ENCODE measurements around the gene SLAMF1. TPM values are rescaled to one million over a fixed set of nuclear protein-coding genes. Genes with fewer than 3 reads are reported as not detected.
A peak's percentile ranks its signal among the peaks of the same experiment; 100 is the strongest.

Gene SLAMF1
- total and polyA plus RNA-seq, 4 experiments from 2014 or later: 21.4 to 62.5 (median 59.9) TPM

DNA sequence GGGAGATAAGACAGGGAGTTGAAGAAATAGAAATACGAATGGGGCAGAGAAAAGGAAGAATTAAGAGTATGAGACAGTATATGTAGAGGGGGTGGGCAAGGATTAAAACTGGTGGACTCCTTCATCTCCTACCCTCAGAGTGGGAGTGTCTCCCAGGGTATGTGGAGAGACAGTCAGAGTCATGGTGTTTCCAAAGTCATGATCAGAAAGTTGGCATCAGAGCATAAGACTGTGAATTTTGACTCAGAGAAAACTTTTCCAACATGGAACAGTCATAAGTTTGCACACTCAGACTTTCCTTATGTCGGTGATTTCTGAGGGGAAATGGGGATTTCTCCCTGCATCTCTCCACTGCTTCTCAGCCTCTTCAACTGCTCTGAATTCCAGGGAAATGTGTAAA is 70.0 kb downstream of the SLAMF1 start:
- ChIA-PET CTCF (ENCODE audit: partially characterized antibody) (interaction anchor here (0.8 to 5.1 kb wide), 12 partner anchors 9 to 148 kb away, joined by 3 to 35 read pairs (median 7); no protein-coding TSS in a partner anchor), POLR2A (ENCODE audit: partially characterized antibody) (interaction anchor here (1.1 to 18.0 kb wide), 10 partner anchors 7 to 148 kb away, joined by 4 to 639 read pairs (median 22); partner anchors contain the start of genes SLAMF1 and SLAMF6)
- Mint-ChIP-seq H3K27me3 (no peaks in the 10 kb centered on the region), H3K27ac (peak overlapping the region; percentile 89 to 95 (median 92)), H3K9me3 (peaks cover 0 to under 1% (median 0%) of the 10 kb centered on the region in 8 donors), H3K36me3 (peaks cover 12 to 20% of the 10 kb centered on the region in 2 donors), H3K4me1 (peaks cover 66 to 98% (median 74%) of the 10 kb centered on the region in 4 donors), H3K4me3 (peak overlapping the region; percentile 88 to 98 (median 94))
- peak overlapping the region; percentile 73 to 80 for H3K4me3 ChIP-seq (ENCODE audit: low read length in 2 of 2)
- peaks cover 83% of the 10 kb centered on the region for H3K4me1 ChIP-seq (ENCODE audit: insufficient read depth, low read length)
- H3K36me3 ChIP-seq (ENCODE audit: insufficient read depth, low read length): no peaks in the 10 kb centered on the region
- H3K9me3 ChIP-seq (ENCODE audit: control insufficient read depth in 1 of 2, low read length in 2 of 2): no peaks in the 10 kb centered on the region
- intact Hi-C loops (cut with micrococcal nuclease): loop anchor here (2.0 kb wide), 2 partner anchors 16 to 36 kb away; no protein-coding TSS in a partner anchor
- peak in 1 of 5 donors; percentile 53 for DNase-seq
- no peaks in the 10 kb centered on the region for H3K27me3 ChIP-seq (ENCODE audit: insufficient read depth, low read length)
- H3K27ac ChIP-seq (ENCODE audit: low read depth, low read length): peak overlapping the region; percentile 68

DNA sequence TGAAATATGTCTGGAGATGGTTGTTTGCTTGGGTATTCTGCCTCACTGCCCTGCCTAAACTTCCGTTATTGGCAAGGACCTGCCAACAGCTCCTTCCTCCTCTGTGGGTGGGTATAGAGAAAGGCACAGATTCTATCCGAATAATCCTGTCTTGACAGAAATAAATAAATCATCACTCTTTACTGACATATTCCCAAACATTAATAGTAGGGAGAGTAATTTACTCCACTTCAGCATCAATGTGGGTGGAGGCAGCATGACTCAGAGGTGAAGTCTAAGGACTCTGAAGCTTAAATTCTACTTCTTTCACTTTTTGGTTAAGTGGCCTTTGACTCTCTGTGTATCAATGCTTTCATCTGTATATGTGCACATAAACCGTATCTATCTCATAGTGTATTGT is 70.5 kb downstream of the SLAMF1 start:
- H3K9me3 ChIP-seq (ENCODE audit: control insufficient read depth in 1 of 2, low read length in 2 of 2): no peaks in the 10 kb centered on the region
- Mint-ChIP-seq H3K36me3 (peaks cover 16 to 24% of the 10 kb centered on the region in 2 donors), H3K9me3 (no peaks in the 10 kb centered on the region), H3K4me3 (peak overlapping the region; percentile 88 to 98 (median 94)), H3K27ac (peak overlapping the region; percentile 89 to 95 (median 92)), H3K27me3 (no peaks in the 10 kb centered on the region), H3K4me1 (peaks cover 65 to 98% (median 74%) of the 10 kb centered on the region in 4 donors)
- H3K4me1 ChIP-seq (ENCODE audit: insufficient read depth, low read length): peaks cover 83% of the 10 kb centered on the region
- POLR2A ChIA-PET (ENCODE audit: partially characterized antibody): interaction anchor here (1.1 to 18.0 kb wide), 7 partner anchors 8 to 133 kb away, joined by 3 to 639 read pairs (median 34); partner anchors contain the start of gene SLAMF6
- CTCF ChIA-PET (ENCODE audit: partially characterized antibody): interaction anchor here (0.8 to 5.1 kb wide), 9 partner anchors 10 to 148 kb away, joined by 3 to 35 read pairs (median 6); no protein-coding TSS in a partner anchor
- H3K27ac ChIP-seq (ENCODE audit: low read depth, low read length): peak overlapping the region; percentile 68
- peak in 2 of 5 donors; percentile 30 to 48 for DNase-seq
- H3K4me3 ChIP-seq (ENCODE audit: low read length in 2 of 2): peak overlapping the region; percentile 73 to 80
- H3K27me3 ChIP-seq (ENCODE audit: insufficient read depth, low read length): no peaks in the 10 kb centered on the region
- intact Hi-C loops (cut with micrococcal nuclease): loop anchor here (2.0 kb wide), 2 partner anchors 16 to 36 kb away; no protein-coding TSS in a partner anchor
- H3K36me3 ChIP-seq (ENCODE audit: insufficient read depth, low read length): no peaks in the 10 kb centered on the region

DNA sequence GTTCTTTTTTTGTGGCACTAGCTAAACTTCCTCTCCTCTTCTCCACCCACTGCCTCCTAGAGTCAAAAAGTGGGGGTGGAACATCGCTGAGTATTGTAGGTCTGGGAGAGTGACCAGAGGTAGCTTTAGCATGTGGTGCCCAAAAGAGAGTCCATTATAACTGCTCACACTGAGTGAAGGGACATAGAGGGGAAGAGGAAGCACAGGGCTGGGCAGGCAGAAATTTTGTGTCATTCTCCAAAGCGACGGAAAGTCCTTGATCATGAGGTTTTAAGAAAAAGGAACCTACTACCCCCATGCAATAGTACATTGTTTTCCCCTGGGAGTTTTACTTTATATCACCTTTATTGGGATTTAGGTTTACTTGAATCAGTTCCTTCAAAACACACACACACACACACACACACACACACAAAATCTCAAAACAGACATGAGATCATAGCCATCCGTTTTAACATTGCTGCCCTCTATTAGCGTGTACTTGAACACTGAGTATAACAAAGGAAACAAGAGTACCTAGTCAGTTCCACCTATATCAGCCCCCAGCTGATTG is 71.7 kb downstream of the SLAMF1 start:
- H3K9me3 ChIP-seq (ENCODE audit: control insufficient read depth in 1 of 2, low read length in 2 of 2): no peaks in the 10 kb centered on the region
- H3K36me3 ChIP-seq (ENCODE audit: insufficient read depth, low read length): no peaks in the 10 kb centered on the region
- Mint-ChIP-seq H3K9me3 (peaks cover 0 to 3% (median 0%) of the 10 kb centered on the region in 8 donors), H3K27ac (peak overlapping the region; percentile 89 to 95 (median 92)), H3K36me3 (peaks cover 23 to 31% of the 10 kb centered on the region in 2 donors), H3K27me3 (no peaks in the 10 kb centered on the region), H3K4me1 (peaks cover 64 to 94% (median 73%) of the 10 kb centered on the region in 4 donors), H3K4me3 (peak overlapping the region; percentile 83 to 98 (median 94))
- H3K27ac ChIP-seq (ENCODE audit: low read depth, low read length): peak overlapping the region; percentile 68
- POLR2A ChIA-PET (ENCODE audit: partially characterized antibody): interaction anchor here (0.7 to 18.0 kb wide), 11 partner anchors 10 to 152 kb away, joined by 3 to 639 read pairs (median 4); partner anchors contain the start of genes SLAMF1 and SLAMF6
- H3K4me3 ChIP-seq (ENCODE audit: low read length in 2 of 2): peak overlapping the region; percentile 15 to 80
- CTCF ChIA-PET (ENCODE audit: partially characterized antibody): interaction anchor here (1.1 to 5.1 kb wide), 9 partner anchors 9 to 193 kb away, joined by 3 to 35 read pairs (median 6); no protein-coding TSS in a partner anchor
- H3K4me1 ChIP-seq (ENCODE audit: insufficient read depth, low read length): peaks cover 83% of the 10 kb centered on the region
- intact Hi-C loops (cut with micrococcal nuclease): no loop called here
- peak in 2 of 5 donors; percentile 26 to 49 for DNase-seq
- H3K27me3 ChIP-seq (ENCODE audit: insufficient read depth, low read length): no peaks in the 10 kb centered on the region

DNA sequence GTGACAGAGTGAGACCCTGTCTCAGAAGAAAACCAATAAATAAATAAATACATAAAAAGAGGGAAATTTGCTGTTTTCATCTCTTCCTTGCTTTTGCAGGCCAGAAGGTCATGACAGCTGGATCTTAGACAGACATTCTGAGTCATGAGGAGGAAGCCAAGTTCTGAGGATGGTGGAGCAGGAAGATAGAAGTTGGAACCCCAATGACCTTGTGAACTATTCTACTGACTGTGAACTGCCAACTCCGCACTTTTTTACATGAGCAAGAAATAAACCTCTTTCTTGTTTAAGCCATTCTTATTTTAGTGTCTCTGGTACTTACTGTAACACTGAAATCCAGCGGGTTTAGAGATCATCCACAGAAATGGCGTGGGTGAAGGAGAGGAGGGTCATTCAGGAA is 76.0 kb downstream of the SLAMF1 start:
- Mint-ChIP-seq H3K27ac (peak overlapping the region; percentile 79 to 97 (median 94)), H3K36me3 (peaks cover 32 to 38% of the 10 kb centered on the region in 2 donors), H3K27me3 (no peaks in the 10 kb centered on the region), H3K4me1 (peaks cover 80 to 98% (median 88%) of the 10 kb centered on the region in 4 donors), H3K4me3 (peak overlapping the region in 7 of 8 donors; percentile 9 to 71 (median 41)), H3K9me3 (peaks cover 0 to 3% (median 0%) of the 10 kb centered on the region in 8 donors)
- intact Hi-C loops (cut with micrococcal nuclease): no loop called here
- Histone ChIP-seq H3K4me3 (ENCODE audit: low read length in 2 of 2) (no peak overlapping the region), H3K27ac (ENCODE audit: low read depth, low read length) (no peak overlapping the region), H3K4me1 (ENCODE audit: insufficient read depth, low read length) (peaks cover 100% of the 10 kb centered on the region), H3K36me3 (ENCODE audit: insufficient read depth, low read length) (no peaks in the 10 kb centered on the region), H3K27me3 (ENCODE audit: insufficient read depth, low read length) (no peaks in the 10 kb centered on the region), H3K9me3 (ENCODE audit: control insufficient read depth in 1 of 2, low read length in 2 of 2) (no peaks in the 10 kb centered on the region)
- CTCF ChIA-PET (ENCODE audit: partially characterized antibody): interaction anchor here (1.3 kb wide), 1 partner anchor 13 kb away, joined by 3 read pairs; no protein-coding TSS in a partner anchor
- DNase-seq: no peak
- POLR2A ChIA-PET (ENCODE audit: partially characterized antibody): interaction anchor here (1.0 to 18.0 kb wide), 4 partner anchors 8 to 137 kb away, joined by 3 to 639 read pairs (median 14); partner anchors contain the start of gene CD84

DNA sequence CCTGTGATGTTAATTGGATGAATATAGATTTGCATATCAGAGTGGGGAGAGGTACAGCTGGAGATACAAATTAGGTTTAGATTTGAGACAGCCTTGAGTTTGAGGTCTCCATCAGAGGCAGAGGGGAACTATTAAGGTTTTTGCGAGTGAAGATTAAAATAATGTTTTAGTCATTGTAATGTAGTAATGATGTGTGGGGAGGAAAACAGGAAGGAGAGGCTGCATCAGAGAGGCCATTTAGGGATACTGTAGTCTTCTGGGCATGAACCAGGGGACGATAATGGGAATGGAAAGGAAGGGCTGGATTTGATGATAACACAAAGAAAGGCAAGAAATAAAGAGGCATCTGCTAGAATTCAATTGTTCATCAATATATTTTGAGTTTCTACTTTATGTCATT is 77.0 kb downstream of the SLAMF1 start:
- DNase-seq: no peak
- CTCF ChIA-PET (ENCODE audit: partially characterized antibody): interaction anchor here (1.2 kb wide), 3 partner anchors 25 to 40 kb away, joined by 3 to 4 read pairs (median 3); no protein-coding TSS in a partner anchor
- intact Hi-C loops (cut with micrococcal nuclease): loop anchor here (2.0 kb wide), 1 partner anchor 15 kb away; no protein-coding TSS in a partner anchor

DNA sequence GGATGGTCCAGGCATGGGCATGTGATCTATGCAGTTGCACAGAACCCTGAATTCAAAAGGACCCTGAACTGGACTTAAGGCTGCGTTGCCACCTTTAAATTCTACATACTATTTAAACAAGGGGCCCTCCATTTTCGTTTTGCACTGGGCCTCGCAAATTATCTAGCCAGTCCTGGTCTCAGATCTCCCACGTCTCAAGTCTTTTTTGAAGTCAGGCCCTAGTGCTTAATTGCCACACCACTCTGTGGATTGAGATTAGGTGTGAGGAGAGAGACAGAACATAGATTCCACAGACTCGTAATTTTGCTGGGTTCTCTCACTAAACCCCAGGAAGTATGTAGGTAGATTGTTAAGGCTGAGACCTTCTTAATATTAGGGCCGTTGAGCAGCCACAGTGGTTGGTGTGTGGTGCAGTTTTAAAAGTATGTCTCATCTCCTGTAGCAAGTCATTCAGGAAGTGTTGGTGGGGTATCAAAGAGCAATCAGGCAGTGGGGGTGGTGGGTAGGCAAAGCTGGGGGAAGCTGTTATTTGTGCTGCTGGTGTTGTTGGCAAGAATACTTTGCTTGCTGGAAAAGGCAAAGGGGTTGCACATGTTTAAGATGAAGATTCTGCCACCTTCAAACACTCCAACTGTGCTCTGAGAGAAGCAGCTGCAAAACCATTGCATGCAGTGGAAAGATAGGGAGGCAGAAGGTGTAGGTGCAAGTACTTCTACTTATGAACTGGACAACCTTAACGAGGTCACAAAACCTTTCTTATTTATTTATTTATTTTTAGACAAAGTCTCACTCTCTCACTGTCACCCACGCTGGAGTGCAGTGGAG is 78.8 kb downstream of the SLAMF1 start:
- H3K27me3 ChIP-seq (ENCODE audit: insufficient read depth, low read length): no peaks in the 10 kb centered on the region
- intact Hi-C loops (cut with micrococcal nuclease): loop anchor here (1.0 to 2.0 kb wide), 4 partner anchors 8 to 24 kb away; partner anchors contain the start of gene CD84

More for the DNA sequence above, 77.0 kb downstream of the SLAMF1 start:
- H3K4me3 Mint-ChIP-seq: peak overlapping the region; percentile 5 to 83 (median 62)
- H3K36me3 Mint-ChIP-seq: peaks cover 37 to 47% of the 10 kb centered on the region in 2 donors
- peak overlapping the region in 1 of 2 donors; percentile 9 for H3K4me3 ChIP-seq (ENCODE audit: low read length in 2 of 2)
- peaks cover 0 to 3% (median 0%) of the 10 kb centered on the region in 8 donors for H3K9me3 Mint-ChIP-seq
- H3K9me3 ChIP-seq (ENCODE audit: control insufficient read depth in 1 of 2, low read length in 2 of 2): no peaks in the 10 kb centered on the region
- H3K4me1 Mint-ChIP-seq: peaks cover 81 to 98% (median 88%) of the 10 kb centered on the region in 4 donors
- POLR2A ChIA-PET (ENCODE audit: partially characterized antibody): interaction anchor here (0.9 to 18.0 kb wide), 3 partner anchors 9 to 36 kb away, joined by 3 to 639 read pairs (median 21); partner anchors contain the start of gene CD84
- no peaks in the 10 kb centered on the region for H3K27me3 ChIP-seq (ENCODE audit: insufficient read depth, low read length)
- peak overlapping the region; percentile 86 to 97 (median 93) for H3K27ac Mint-ChIP-seq
- H3K27ac ChIP-seq (ENCODE audit: low read depth, low read length): no peak overlapping the region
- peaks cover 100% of the 10 kb centered on the region for H3K4me1 ChIP-seq (ENCODE audit: insufficient read depth, low read length)
- no peaks in the 10 kb centered on the region for H3K36me3 ChIP-seq (ENCODE audit: insufficient read depth, low read length)
- no peaks in the 10 kb centered on the region for H3K27me3 Mint-ChIP-seq

More for the DNA sequence above, 78.8 kb downstream of the SLAMF1 start:
- ChIA-PET POLR2A (ENCODE audit: partially characterized antibody) (interaction anchor here (0.7 to 24.0 kb wide), 11 partner anchors 5 to 229 kb away, joined by 3 to 639 read pairs (median 4); partner anchors contain the start of genes CD84 and SLAMF1), CTCF (ENCODE audit: partially characterized antibody) (interaction anchor here (0.6 to 5.4 kb wide), 4 partner anchors 9 to 39 kb away, joined by 3 to 35 read pairs (median 6); no protein-coding TSS in a partner anchor)
- Mint-ChIP-seq H3K4me3 (peak overlapping the region; percentile 47 to 83 (median 69)), H3K36me3 (peaks cover 42 to 56% of the 10 kb centered on the region in 2 donors), H3K27ac (peak overlapping the region; percentile 86 to 97 (median 93)), H3K4me1 (peaks cover 82 to 98% (median 85%) of the 10 kb centered on the region in 4 donors), H3K27me3 (no peaks in the 10 kb centered on the region), H3K9me3 (peaks cover 0 to 5% (median 3%) of the 10 kb centered on the region in 8 donors)
- Histone ChIP-seq H3K4me3 (ENCODE audit: low read length in 2 of 2) (peak overlapping the region in 1 of 2 donors; percentile 18), H3K36me3 (ENCODE audit: insufficient read depth, low read length) (no peaks in the 10 kb centered on the region), H3K4me1 (ENCODE audit: insufficient read depth, low read length) (peaks cover 96% of the 10 kb centered on the region), H3K27ac (ENCODE audit: low read depth, low read length) (peak overlapping the region; percentile 51), H3K9me3 (ENCODE audit: control insufficient read depth in 1 of 2, low read length in 2 of 2) (no peaks in the 10 kb centered on the region)
- peak; percentile 73 to 89 (median 75) for DNase-seq
